GM04503 (cell line): ENCODE data around the gene LIFR.
"Not testable (repeated sequence)": the region's sequence is repeated elsewhere in the genome, so short reads cannot be mapped to it uniquely, and the experiment has no call there.

ENCODE experiments used
- DNase-seq: peaks from one replicate; pipeline ENCODE4 v3.0.0-alpha.2; 2012; ENCODE audit warnings: low read depth

LIFR gene

GRCh38 chr5:38581597-38581996 lies 25.2 kb upstream of the LIFR start:
- DNase-seq: no peak

- no peak for DNase-seq
Observed at GRCh38 chr5:38579105-38579504, 22.7 kb upstream of the LIFR start.

GRCh38 chr5:38576961-38577684 lies 20.7 kb upstream of the LIFR start:
- no peak for DNase-seq

- DNase-seq: no peak
Observed at GRCh38 chr5:38576442-38576841, 20.0 kb upstream of the LIFR start.

GRCh38 chr5:38575476-38575875 lies 19.0 kb upstream of the LIFR start:
- DNase-seq: no peak

- DNase-seq: no peak
Observed at GRCh38 chr5:38574009-38574408, 17.6 kb upstream of the LIFR start.

GRCh38 chr5:38573521-38573920 lies 17.1 kb upstream of the LIFR start:
- DNase-seq: no peak

- DNase-seq: no peak
Observed at GRCh38 chr5:38569180-38569579, 12.7 kb upstream of the LIFR start.

GRCh38 chr5:38567306-38567705 lies 10.9 kb upstream of the LIFR start:
- not testable (repeated sequence) for DNase-seq

- no peak for DNase-seq
Observed at GRCh38 chr5:38563624-38564023, 7.2 kb upstream of the LIFR start.

GRCh38 chr5:38562444-38563210 lies 6.2 kb upstream of the LIFR start:
- no peak for DNase-seq

- no peak for DNase-seq
Observed at GRCh38 chr5:38559428-38559827, 3.0 kb upstream of the LIFR start.

- no peak for DNase-seq
Observed at GRCh38 chr5:38557792-38558191, 1.3 kb upstream of the LIFR start.

GRCh38 chr5:38557308-38557710 lies 863 bp upstream of the LIFR start:
- no peak for DNase-seq

GRCh38 chr5:38556088-38556598 lies 303 bp downstream of the LIFR start:
- DNase-seq: no peak

- no peak for DNase-seq
Observed at GRCh38 chr5:38555354-38556087, 925 bp downstream of the LIFR start.

GRCh38 chr5:38554861-38555260 lies 1.6 kb downstream of the LIFR start:
- DNase-seq: no peak

GRCh38 chr5:38554403-38554802 lies 2.0 kb downstream of the LIFR start:
- no peak for DNase-seq

- DNase-seq: no peak
Observed at GRCh38 chr5:38553001-38553521, 3.4 kb downstream of the LIFR start.

GRCh38 chr5:38551030-38552017 lies 5.1 kb downstream of the LIFR start:
- no peak for DNase-seq

GRCh38 chr5:38548064-38548759 lies 8.2 kb downstream of the LIFR start:
- no peak for DNase-seq
